ENCODE data around the gene PEAR1. TPM values are rescaled to one million over a fixed set of nuclear protein-coding genes. Genes with fewer than 3 reads are reported as not detected.

PEAR1 gene
- total RNA-seq, 1 experiment from 2014 or later: 10.8 TPM

DNA sequence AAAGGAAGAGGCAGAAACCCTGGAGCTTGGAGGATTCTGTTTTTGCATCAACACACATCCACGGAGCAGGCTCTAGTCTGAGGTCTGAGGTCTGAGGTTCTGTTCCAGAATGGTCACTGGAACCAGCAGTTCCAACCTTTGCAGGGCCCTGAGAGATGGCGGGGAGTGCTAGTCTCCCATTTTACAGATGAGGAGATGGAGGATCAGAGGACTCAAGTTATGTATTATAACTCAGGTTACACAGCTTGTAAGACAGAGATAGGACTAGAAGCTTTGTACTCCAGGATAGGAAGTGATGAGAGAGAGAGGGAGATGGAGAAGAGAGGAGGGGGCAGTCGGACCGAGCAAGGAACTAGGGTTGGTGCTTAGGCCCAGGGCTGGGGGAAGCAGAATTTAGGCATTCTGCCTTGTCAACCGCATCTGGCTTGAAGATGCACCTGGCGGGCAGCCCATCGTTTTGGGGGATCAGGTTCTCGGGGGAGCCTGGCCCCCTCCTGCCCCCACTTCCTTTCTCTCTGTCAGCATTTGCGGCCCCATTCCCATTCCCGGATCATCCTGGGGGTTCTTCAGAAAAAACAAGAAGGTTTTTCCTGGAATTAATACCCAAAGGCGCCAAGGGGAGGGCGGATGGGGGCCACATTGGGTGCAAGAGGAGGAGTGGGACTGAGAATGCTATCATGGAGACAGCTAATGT is 5.6 kb downstream of the PEAR1 start:
- no peak overlapping the region; the same call in 1 of the 2 replicates for H3K4me2 ChIP-seq (ENCODE audit: low read length)
- no peak overlapping the region for H3K9ac ChIP-seq (ENCODE audit: low read length)
- no peak for ATAC-seq
- H4K20me1 ChIP-seq (ENCODE audit: insufficient read depth): no peaks in the 10 kb centered on the region
- CTCF ChIA-PET: interaction anchor here (1.2 kb wide), 2 partner anchors 11 to 210 kb away, joined by 3 to 4 read pairs; no protein-coding TSS in a partner anchor
- intact Hi-C loops (cut with micrococcal nuclease): no loop called here
- H3K4me3 ChIP-seq (replicated peaks in 1 of 2; ENCODE audit: low read depth in 1 of 2, low read length in 2 of 2): no peak overlapping the region
- H3K4me1 ChIP-seq (ENCODE audit: control insufficient read depth in 1 of 2, insufficient read depth in 2 of 2, low read length in 2 of 2): peaks cover 32 to 47% of the 10 kb centered on the region in 2 experiments
- H3K79me2 ChIP-seq (ENCODE audit: insufficient read depth, low read length): no peaks in the 10 kb centered on the region
- H2AFZ ChIP-seq (ENCODE audit: low read depth, low read length, poor library complexity, severe bottlenecking): no peak overlapping the region
- DNase-seq (ENCODE audit: low read depth, low spot score): no peak
- no peaks in the 10 kb centered on the region for H3K36me3 ChIP-seq (ENCODE audit: control insufficient read depth in 1 of 2, insufficient read depth in 2 of 2, low read length in 2 of 2)
- no peaks in the 10 kb centered on the region for H3K9me2 ChIP-seq (ENCODE audit: insufficient read depth)
- no peaks in the 10 kb centered on the region for H3K9me3 ChIP-seq (ENCODE audit: control insufficient read depth in 1 of 2, insufficient read depth in 1 of 2, low read depth in 1 of 2, low read length in 2 of 2)
- TF ChIP-seq, protein P1, sequence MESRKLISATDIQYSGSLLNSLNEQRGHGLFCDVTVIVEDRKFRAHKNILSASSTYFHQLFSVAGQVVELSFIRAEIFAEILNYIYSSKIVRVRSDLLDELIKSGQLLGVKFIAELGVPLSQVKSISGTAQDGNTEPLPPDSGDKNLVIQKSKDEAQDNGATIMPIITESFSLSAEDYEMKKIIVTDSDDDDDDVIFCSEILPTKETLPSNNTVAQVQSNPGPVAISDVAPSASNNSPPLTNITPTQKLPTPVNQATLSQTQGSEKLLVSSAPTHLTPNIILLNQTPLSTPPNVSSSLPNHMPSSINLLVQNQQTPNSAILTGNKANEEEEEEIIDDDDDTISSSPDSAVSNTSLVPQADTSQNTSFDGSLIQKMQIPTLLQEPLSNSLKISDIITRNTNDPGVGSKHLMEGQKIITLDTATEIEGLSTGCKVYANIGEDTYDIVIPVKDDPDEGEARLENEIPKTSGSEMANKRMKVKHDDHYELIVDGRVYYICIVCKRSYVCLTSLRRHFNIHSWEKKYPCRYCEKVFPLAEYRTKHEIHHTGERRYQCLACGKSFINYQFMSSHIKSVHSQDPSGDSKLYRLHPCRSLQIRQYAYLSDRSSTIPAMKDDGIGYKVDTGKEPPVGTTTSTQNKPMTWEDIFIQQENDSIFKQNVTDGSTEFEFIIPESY (IDR thresholded peaks at IDR 0.05; ENCODE audit: extremely low read depth, insufficient replicate concordance, low read length): no peak
- no peak for TF ChIP-seq CEBPB (IDR thresholded peaks at IDR 0.05; ENCODE audit: low read depth)
- TF ChIP-seq EGR1 (IDR thresholded peaks at IDR 0.05; ENCODE audit: low read depth): no peak
- TF ChIP-seq SP1 (IDR thresholded peaks at IDR 0.05; ENCODE audit: low read depth): no peak
- TF ChIP-seq, protein P2, sequence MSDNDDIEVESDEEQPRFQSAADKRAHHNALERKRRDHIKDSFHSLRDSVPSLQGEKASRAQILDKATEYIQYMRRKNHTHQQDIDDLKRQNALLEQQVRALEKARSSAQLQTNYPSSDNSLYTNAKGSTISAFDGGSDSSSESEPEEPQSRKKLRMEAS (IDR thresholded peaks at IDR 0.05): no peak
- TF ChIP-seq YY1 (IDR thresholded peaks at IDR 0.05; ENCODE audit: extremely low read depth, insufficient replicate concordance, low read depth, low read length): no peak
- no peak for TF ChIP-seq POLR2A (IDR thresholded peaks at IDR 0.05; ENCODE audit: borderline replicate concordance, extremely low read depth, insufficient read depth, insufficient read length)
- no peak for TF ChIP-seq SRF (IDR thresholded peaks at IDR 0.05; ENCODE audit: low read depth)
- no peak for TF ChIP-seq ZFX (IDR thresholded peaks at IDR 0.05)
- TF ChIP-seq EZH2phosphoT487 (IDR thresholded peaks at IDR 0.05; ENCODE audit: borderline replicate concordance): no peak
- TF ChIP-seq SIN3A (IDR thresholded peaks at IDR 0.05; ENCODE audit: low read depth): no peak
- no peaks in the 10 kb centered on the region for H3K27me3 ChIP-seq (ENCODE audit: insufficient read depth, low read length)
- POLR2A ChIA-PET: no interaction called here
- no peak overlapping the region for H3K27ac ChIP-seq (ENCODE audit: low read depth, low read length)
- RAD21 ChIA-PET (ENCODE audit: low non-redundant PET in 1 of 2, low total read pairs in 2 of 2, uncharacterized antibody in 2 of 2, unreplicated experiment in 2 of 2): no interaction called here
- BruUV-seq (replicated peaks): no TSS peak
